Jurkat, Clone E6-1 (cell line): ENCODE measurements around the gene TNFAIP3. TPM values are rescaled to one million over a fixed set of nuclear protein-coding genes. Genes with fewer than 3 reads are reported as not detected.
"Not testable (repeated sequence)": the region's sequence is repeated elsewhere in the genome, so short reads cannot be mapped to it uniquely, and the experiment has no call there.

ENCODE experiments used
- DNase-seq: peaks from one replicate; pipeline ENCODE4 v3.0.0-alpha.2; 2011; ENCODE audit warnings: low read depth, low spot score
- H3K4me3 ChIP-seq: 2 replicates; pipeline ENCODE4 v1.5.1; 2011; ENCODE audit warnings: mild to moderate bottlenecking, low read length, control low read depth, moderate library complexity
- polyA plus RNA-seq: library from polyadenylated mRNA; unstranded; fragments of >200 nt; gene quantifications from one replicate; pipeline ENCODE4 v1.2.1, GENCODE V29; 2012; ENCODE audit warnings: missing spikeins; ENCODE audit not compliant: insufficient read length, insufficient read depth

TNFAIP3 gene
- 31.0 TPM for polyA plus RNA-seq

GRCh38 chr6:137866914-137867684, at the start of gene TNFAIP3:
Gene TNFAIP3, plus strand, starts transcription at chr6:137867259. Its CDS starts 3,969 bp downstream, at chr6:137871228.
- peak; percentile 91 for DNase-seq

DNA sequence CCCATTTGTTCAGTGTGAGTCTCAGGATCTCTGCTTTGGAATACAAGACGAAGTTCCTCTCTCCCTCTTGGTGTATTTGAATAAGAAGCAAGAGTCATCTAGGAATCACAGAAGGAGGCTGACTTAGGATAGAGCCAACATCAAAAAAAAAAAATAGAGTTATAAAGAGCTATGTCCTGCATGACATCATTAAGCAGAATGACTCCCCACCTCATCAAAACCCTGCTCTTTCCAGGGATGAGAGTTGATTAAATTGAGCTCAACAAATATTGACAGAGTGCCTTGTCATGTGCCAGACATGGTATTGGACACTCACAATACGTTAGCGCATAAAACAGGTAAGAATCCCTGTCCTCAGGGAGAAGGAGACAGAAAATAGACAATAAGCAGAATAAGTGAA, 48.6 kb upstream of the TNFAIP3 start:
- no peak for DNase-seq
- H3K4me3 ChIP-seq: no peak overlapping the region

More at GRCh38 chr6:137866914-137867684, at the start of gene TNFAIP3:
- peak within 1 kb of the TSS; percentile 89 for H3K4me3 ChIP-seq

- H3K4me3 ChIP-seq: no peak overlapping the region
- peak; percentile 73 for DNase-seq
Observed at GRCh38 chr6:137819740-137820139, 47.3 kb upstream of the TNFAIP3 start.

GRCh38 chr6:137820425-137820824, 46.6 kb upstream of the TNFAIP3 start:
- no peak for DNase-seq
- no peak overlapping the region for H3K4me3 ChIP-seq

- no peak overlapping the region for H3K4me3 ChIP-seq
- DNase-seq: no peak
Observed at GRCh38 chr6:137820952-137821351, 46.1 kb upstream of the TNFAIP3 start.

GRCh38 chr6:137821491-137821890, 45.6 kb upstream of the TNFAIP3 start:
- no peak overlapping the region for H3K4me3 ChIP-seq
- DNase-seq: no peak

GRCh38 chr6:137823826-137824555, 43.1 kb upstream of the TNFAIP3 start:
- H3K4me3 ChIP-seq: peak overlapping the region; percentile 32
- DNase-seq: peak; percentile 83

DNA sequence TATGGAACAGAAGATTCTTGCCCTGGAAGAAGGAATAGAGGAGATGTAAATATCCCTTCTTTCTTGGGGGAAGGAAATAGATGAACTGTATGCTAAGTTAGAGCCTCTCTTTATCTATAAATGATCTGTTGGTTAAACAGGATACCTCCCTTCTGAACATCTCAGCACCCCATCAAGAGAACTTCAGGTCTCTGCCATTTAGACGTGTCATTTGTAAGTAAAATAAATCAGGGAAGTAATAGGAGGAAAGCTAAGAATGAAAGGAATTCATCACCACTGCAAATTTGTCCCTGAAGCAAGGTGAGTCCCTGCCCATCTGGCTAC, 42.5 kb upstream of the TNFAIP3 start:
- peak overlapping the region; percentile 32 for H3K4me3 ChIP-seq
- no peak for DNase-seq

GRCh38 chr6:137824896-137825295, 42.2 kb upstream of the TNFAIP3 start:
- H3K4me3 ChIP-seq: no peak overlapping the region
- no peak for DNase-seq

- H3K4me3 ChIP-seq: no peak overlapping the region
- no peak for DNase-seq
Observed at GRCh38 chr6:137827411-137827940, 39.6 kb upstream of the TNFAIP3 start.

DNA sequence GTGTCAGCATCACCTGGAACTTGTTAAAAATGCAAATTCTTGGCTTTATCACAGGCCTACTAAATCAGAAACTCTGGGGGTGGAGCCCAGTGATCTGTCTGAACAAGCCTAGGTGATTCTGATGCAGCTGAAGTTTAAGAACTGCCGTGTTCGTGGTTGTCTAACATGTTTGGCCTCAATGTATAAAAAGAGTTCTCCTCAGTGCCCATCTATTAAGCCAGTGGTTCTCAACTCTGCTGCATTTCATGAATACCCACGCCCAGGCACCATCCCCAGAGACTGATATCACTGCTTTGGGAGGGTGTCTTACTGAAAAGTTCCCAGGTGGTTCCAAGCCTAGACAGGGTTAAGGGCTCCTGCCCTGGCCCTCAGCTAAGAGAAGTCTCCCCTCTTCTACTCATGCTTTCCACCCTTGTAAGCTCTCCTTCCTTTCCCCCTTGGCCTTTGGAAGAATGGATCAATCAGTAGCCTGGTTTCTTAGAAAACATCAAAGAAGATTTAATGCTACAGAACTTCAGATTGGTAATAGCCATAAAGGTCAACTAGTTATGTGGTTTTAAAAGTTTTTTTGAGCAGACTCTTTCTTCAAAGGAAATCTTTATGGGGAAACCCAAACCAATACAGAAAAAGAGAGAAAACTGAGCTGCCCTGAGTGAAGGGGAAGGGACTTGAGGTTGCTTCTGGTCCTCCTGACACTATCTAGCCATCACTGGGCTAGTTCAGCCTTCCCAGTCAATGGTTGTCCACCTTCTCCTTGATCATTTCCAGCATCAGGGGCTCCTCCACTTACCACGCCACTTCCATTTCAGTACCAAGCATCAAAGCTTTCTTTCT, 38.9 kb upstream of the TNFAIP3 start:
- H3K4me3 ChIP-seq: no peak overlapping the region
- DNase-seq: no peak

GRCh38 chr6:137829641-137830083, 37.4 kb upstream of the TNFAIP3 start:
- DNase-seq: no peak
- H3K4me3 ChIP-seq: no peak overlapping the region

- no peak overlapping the region for H3K4me3 ChIP-seq
- no peak for DNase-seq
Observed at GRCh38 chr6:137830511-137830911, 36.5 kb upstream of the TNFAIP3 start.

DNA sequence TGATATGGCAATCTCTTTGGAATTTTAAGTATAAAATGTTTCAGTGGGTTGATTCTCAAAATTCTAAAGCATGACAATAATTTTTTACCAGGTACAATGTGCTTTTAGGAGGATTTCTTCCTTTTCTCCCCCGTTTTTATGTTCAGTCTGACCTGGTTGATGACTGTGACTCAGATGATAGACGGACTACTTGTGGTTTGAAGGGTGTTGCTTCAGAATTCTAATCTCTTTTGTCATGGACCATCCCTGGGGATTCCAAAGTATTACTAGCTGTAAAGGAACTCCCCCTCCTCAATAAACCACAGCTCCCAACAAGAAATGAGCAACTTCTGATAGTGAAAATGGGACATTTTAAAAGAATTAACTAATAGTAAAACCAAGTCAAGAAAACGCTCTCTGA, 34.9 kb upstream of the TNFAIP3 start:
- H3K4me3 ChIP-seq: no peak overlapping the region
- DNase-seq: no peak

DNA sequence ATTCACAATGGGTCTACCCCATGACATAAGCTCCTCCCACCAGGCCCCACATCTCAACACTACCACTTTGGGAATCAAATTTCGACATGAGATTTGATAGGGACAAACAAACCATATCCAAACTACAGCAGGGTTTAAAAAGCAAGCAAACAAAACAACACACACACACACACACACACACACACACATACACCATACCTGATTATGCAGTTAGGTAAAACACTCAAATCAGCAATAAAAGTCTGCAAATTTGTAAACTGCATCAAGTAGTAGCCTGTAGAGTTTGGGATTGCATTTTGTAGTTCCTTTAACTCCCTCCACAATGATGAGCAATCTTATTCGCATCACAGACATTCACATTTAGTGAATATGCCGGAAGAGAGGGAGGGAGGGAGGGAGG, 32.6 kb upstream of the TNFAIP3 start:
- H3K4me3 ChIP-seq: no peak overlapping the region
- DNase-seq: no peak

GRCh38 chr6:137836788-137837187, 30.3 kb upstream of the TNFAIP3 start:
- no peak overlapping the region for H3K4me3 ChIP-seq
- DNase-seq: no peak

GRCh38 chr6:137838090-137838489, 29.0 kb upstream of the TNFAIP3 start:
- not testable (repeated sequence) for DNase-seq, H3K4me3 ChIP-seq

GRCh38 chr6:137838597-137838996, 28.5 kb upstream of the TNFAIP3 start:
- DNase-seq, H3K4me3 ChIP-seq: not testable (repeated sequence)

DNA sequence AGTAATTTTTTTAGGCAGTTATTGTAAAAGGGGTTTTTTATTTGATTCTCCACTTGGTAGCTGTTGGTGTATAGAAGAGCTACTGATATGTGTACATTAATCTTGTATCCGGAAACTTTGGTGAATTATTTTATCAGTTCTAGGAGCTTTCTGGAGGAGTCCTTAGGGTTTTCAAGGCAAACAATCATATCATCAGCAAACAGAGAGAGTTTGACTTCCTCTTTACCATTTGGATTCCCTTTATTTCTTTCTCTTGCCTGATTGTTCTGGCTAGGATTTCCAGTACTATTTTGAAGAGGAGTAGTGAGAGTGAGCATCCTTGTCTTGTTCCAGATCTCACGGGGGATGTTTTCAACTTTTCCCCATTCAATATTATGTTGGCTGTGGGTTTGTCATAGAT, 28.0 kb upstream of the TNFAIP3 start:
- no peak overlapping the region for H3K4me3 ChIP-seq
- DNase-seq: no peak
